ENCODE results near the gene NRG3.

Gene NRG3

GRCh38 chr10:82692458-82692857 lies 817.5 kb downstream of the NRG3 start:
- no peak for TF ChIP-seq CTCF (IDR thresholded peaks at IDR 0.05)

- no peak for TF ChIP-seq CTCF (IDR thresholded peaks at IDR 0.05)
Measured at GRCh38 chr10:82721831-82722230, 846.8 kb downstream of the NRG3 start.

GRCh38 chr10:82722273-82722672 lies 847.3 kb downstream of the NRG3 start:
- TF ChIP-seq CTCF (IDR thresholded peaks at IDR 0.05) = no peak

GRCh38 chr10:82736305-82736704 lies 861.3 kb downstream of the NRG3 start:
- TF ChIP-seq CTCF (IDR thresholded peaks at IDR 0.05) = no peak

- no peak for TF ChIP-seq CTCF (IDR thresholded peaks at IDR 0.05)
Measured at GRCh38 chr10:82737549-82737948, 862.6 kb downstream of the NRG3 start.

GRCh38 chr10:82738592-82738991 lies 863.6 kb downstream of the NRG3 start:
- no peak for TF ChIP-seq CTCF (IDR thresholded peaks at IDR 0.05)

GRCh38 chr10:82742478-82742877 lies 867.5 kb downstream of the NRG3 start:
- TF ChIP-seq CTCF (IDR thresholded peaks at IDR 0.05) = no peak

GRCh38 chr10:82742898-82743297 lies 867.9 kb downstream of the NRG3 start:
- TF ChIP-seq CTCF (IDR thresholded peaks at IDR 0.05) = no peak

Data from LNCAP (cell line).